ENCODE results near the gene C19orf85.

GRCh38 chr19:55446060-55446459 is 18.5 kb downstream of the C19orf85 start:
- TF ChIP-seq CTCF (IDR thresholded peaks at IDR 0.05; ENCODE audit: low read depth, low read length): no peak
- no peak for TF ChIP-seq EZH2phosphoT487 (IDR thresholded peaks at IDR 0.05; ENCODE audit: low read depth)
